HepG2 (cell line): ENCODE measurements around the gene CDH2. TPM values are rescaled to one million over a fixed set of nuclear protein-coding genes. Genes with fewer than 3 reads are reported as not detected.
A peak's percentile ranks its signal among the peaks of the same experiment; 100 is the strongest.

Experiments
- ATAC-seq: fragments of 200-7000 bp; cut with Tn5 transposase; 3 replicates; pipeline ENCODE4 v1.9.1; 2020; ENCODE audit warnings: mild to moderate bottlenecking, moderate library complexity
- BruUV-seq: library from RNA; stranded (reverse); fragments of 400-500 nt; replicated peaks from 2 replicates; lab custom pipeline; 2021; lab: Mats Ljungman, UMichigan
- CTCF ChIA-PET: fragments of 300-600 bp; formaldehyde crosslinking; extraction: SDS; loops from one replicate; lab custom pipeline; 2021; ENCODE audit warnings: low total read pairs, inconsistent platforms, low intra/inter-chr PET ratio; lab: Yijun Ruan, JAX
- POLR2A ChIA-PET: fragments of 350-600 bp; sonication (Branson Sonifier 250); formaldehyde crosslinking; loops from one replicate; lab custom pipeline; 2020; ENCODE audit warnings: antibody characterized with exemption, inconsistent platforms; lab: Yijun Ruan, JAX
- DNase-seq: peaks from one replicate; pipeline ENCODE4 v3.0.0-alpha.2; 2015; ENCODE audit warnings: low spot score
- FAIRE-seq: peaks from 3 replicates; lab custom pipeline; 2011; peaks lifted over from hg19 to GRCh38; lab: Jason Lieb, UNC
- H2AFZ ChIP-seq: one replicate; pipeline ENCODE4 v1.6.1; 2011; ENCODE audit warnings: low read length, inconsistent platforms
- H3K27ac ChIP-seq: fragments of 300-600 bp; 3 replicates; pipeline ENCODE4 v1.8.0; 2011; ENCODE audit warnings: mixed run types, mild to moderate bottlenecking, mixed read lengths, low read length, inconsistent platforms; ENCODE audit not compliant: insufficient read depth; ENCODE audit errors: extremely low read length
- H3K27me3 ChIP-seq, 2 experiments: fragments of 200-600 bp in 1 of 2; 2 replicates in 1 of 2; 3 replicates in 1 of 2; pipeline versions ENCODE4 v1.6.0 to v1.8.0; 2011; ENCODE audit warnings: low read length in 2 of 2, mild to moderate bottlenecking in 2 of 2, moderate library complexity in 2 of 2, inconsistent platforms in 1 of 2; ENCODE audit not compliant: insufficient read depth in 2 of 2, control insufficient read depth in 1 of 2
- H3K36me3 ChIP-seq, 2 experiments: fragments of 200-600 bp in 1 of 2; replicated peaks in 1 of 2; 2 replicates in 1 of 2; 3 replicates in 1 of 2; pipeline versions ENCODE4 v1.5.1 to v1.8.0; 2011; ENCODE audit warnings: low read length in 2 of 2, inconsistent platforms in 1 of 2; ENCODE audit not compliant: insufficient read depth in 2 of 2, control insufficient read depth in 1 of 2
- H3K4me1 ChIP-seq: 2 replicates; pipeline ENCODE4 v1.5.1; 2012; ENCODE audit warnings: low read length, inconsistent platforms; ENCODE audit not compliant: insufficient read depth
- H3K4me2 ChIP-seq: 2 replicates; pipeline ENCODE4 v1.6.0; 2011; ENCODE audit warnings: low read depth, low read length, inconsistent platforms
- H3K4me3 ChIP-seq, 3 experiments: fragments of 200-600 bp in 1 of 3; sonication (generic), shearing (Covaris generic) in 1 of 3; replicated peaks in 1 of 3; 2 replicates each; pipeline ENCODE4 v1.5.1; 2011 to 2016; ENCODE audit warnings: low read length in 3 of 3, inconsistent platforms in 2 of 3, low read depth in 2 of 3, mild to moderate bottlenecking in 2 of 3, control low read depth in 1 of 3, mixed read lengths in 1 of 3; ENCODE audit not compliant: insufficient read depth in 1 of 3
- H3K79me2 ChIP-seq: one replicate; pipeline ENCODE4 v1.6.1; 2011; ENCODE audit warnings: low read length, inconsistent platforms; ENCODE audit not compliant: insufficient read depth
- H3K9ac ChIP-seq: 2 replicates; pipeline ENCODE4 v1.6.0; 2011; ENCODE audit warnings: mild to moderate bottlenecking, low read depth, low read length, inconsistent platforms; ENCODE audit not compliant: insufficient read depth
- H3K9me3 ChIP-seq: 2 replicates; pipeline ENCODE4 v1.5.1; 2012; ENCODE audit warnings: mild to moderate bottlenecking, low read length
- H4K20me1 ChIP-seq: 2 replicates; pipeline ENCODE4 v1.6.0; 2011; ENCODE audit warnings: inconsistent platforms, mild to moderate bottlenecking, low read length, moderate library complexity; ENCODE audit not compliant: insufficient read depth
- GABPB1 ChIP-seq: IDR thresholded peaks from 2 replicates; pipeline ENCODE4 v1.6.1; 2016; ENCODE audit warnings: mild to moderate bottlenecking, missing genetic modification reagents, moderate library complexity, missing compliant biosample characterization
- IKZF4 ChIP-seq: sonication (generic); formaldehyde crosslinking; IDR thresholded peaks from 2 replicates; pipeline ENCODE4 v1.5.1; 2020; ENCODE audit warnings: borderline replicate concordance, mild to moderate bottlenecking, low read depth, missing genetic modification reagents; ENCODE audit errors: not compliant biosample characterization
- MEF2D ChIP-seq: sonication (generic); formaldehyde crosslinking; IDR thresholded peaks from 2 replicates; pipeline ENCODE4 v1.5.1; 2020; ENCODE audit warnings: mild to moderate bottlenecking, missing genetic modification reagents
- NR2F2 ChIP-seq: IDR thresholded peaks from 2 replicates; pipeline ENCODE4 v1.6.1; 2012; ENCODE audit warnings: low read depth, inconsistent platforms, borderline replicate concordance
- PHF5A ChIP-seq: IDR thresholded peaks from one replicate; pipeline ENCODE4 v1.6.1; 2018; ENCODE audit warnings: low read depth, missing genetic modification reagents; ENCODE audit not compliant: unreplicated experiment
- PPARG ChIP-seq: conservative IDR thresholded peaks from 2 replicates; pipeline ENCODE4 v1.6.1; 2016; ENCODE audit warnings: missing biosample characterization, missing genetic modification reagents
- ZMYM3 ChIP-seq: sonication (generic); formaldehyde crosslinking; IDR thresholded peaks from 2 replicates; pipeline ENCODE4 v1.5.1; 2020; ENCODE audit warnings: mild to moderate bottlenecking, missing genetic modification reagents
- ZNF3 ChIP-seq: IDR thresholded peaks from 2 replicates; pipeline ENCODE4 v1.7.0; 2017; ENCODE audit warnings: inconsistent platforms
- ZNF354B ChIP-seq: sonication (generic); formaldehyde crosslinking; IDR thresholded peaks from 2 replicates; pipeline ENCODE4 v1.8.0; 2022; ENCODE audit warnings: mild to moderate bottlenecking, missing genetic modification reagents
- ZNF543 ChIP-seq: sonication (generic); formaldehyde crosslinking; IDR thresholded peaks from 2 replicates; pipeline ENCODE4 v1.4.0; 2020; ENCODE audit warnings: mild to moderate bottlenecking, missing genetic modification reagents
- ZNF816 ChIP-seq: sonication (generic); formaldehyde crosslinking; IDR thresholded peaks from 2 replicates; pipeline ENCODE4 v1.8.0; 2022; ENCODE audit warnings: missing genetic modification reagents, mild to moderate bottlenecking, borderline replicate concordance
- WGBS: methylation state at CpG from one replicate; pipeline ENCODE4 v1.1.6; 2017; ENCODE audit warnings: low lambda C conversion rate; 5-methylcytosine and 5-hydroxymethylcytosine counted together
- in situ Hi-C: cut with HindIII; loops from 2 replicates; pipeline ENCODE4 v1.10.0; 2017; ENCODE audit warnings: low pct_unique_long_range_greater_than_20kb; ENCODE audit not compliant: extremely low pct_ligation_motif_present
- intact Hi-C: fragments of 100-400 bp; cut with micrococcal nuclease; formaldehyde crosslinking; loops from one replicate; pipeline ENCODE4 v1.10.0; 2022; ENCODE audit not compliant: unreplicated experiment
- polyA plus RNA-seq, 8 experiments: library from polyadenylated mRNA; depleted of rRNA in 3 of 8; stranded (reverse) in 7 of 8; unstranded in 1 of 8; fragments of >200 nt; fragmentation: Illumina TruSeq in 4 of 8; extraction: Trizol in 4 of 8; gene quantifications; 2 replicates each; pipeline versions ENCODE4 v1.2.1 to v1.2.3, GENCODE V29; 2011 to 2016; ENCODE audit warnings: low read depth in 4 of 8, missing spikeins in 1 of 8, mixed read lengths in 1 of 8; ENCODE audit not compliant: insufficient read depth in 1 of 8
- total RNA-seq, 5 experiments: library from RNA; depleted of rRNA; stranded (reverse); fragments of >200 nt; fragmentation: Illumina TruSeq; extraction: Trizol; gene quantifications; 2 replicates each; pipeline ENCODE4 v1.2.3, GENCODE V29; 2016; ENCODE audit warnings: low read depth in 1 of 5
- TF ChIP-seq, protein P1 (sequence below): sonication (generic); formaldehyde crosslinking; IDR thresholded peaks from 2 replicates; pipeline ENCODE4 v1.4.0; 2020; ENCODE audit warnings: missing genetic modification reagents
- TF ChIP-seq, protein P2 (sequence below): sonication (generic); formaldehyde crosslinking; IDR thresholded peaks from 2 replicates; pipeline ENCODE4 v1.5.0; 2020; ENCODE audit warnings: mild to moderate bottlenecking, missing genetic modification reagents
- TF ChIP-seq, protein P3 (sequence below): sonication (generic); formaldehyde crosslinking; IDR thresholded peaks from 2 replicates; pipeline ENCODE4 v1.5.0; 2020; ENCODE audit warnings: missing genetic modification reagents

The CDH2 gene
- total and polyA plus RNA-seq, 2 of the 13 experiments (the other 11 are each of a cell fraction or from before 2014, with no cell fraction given), result 18.6 to 36.1 TPM

DNA sequence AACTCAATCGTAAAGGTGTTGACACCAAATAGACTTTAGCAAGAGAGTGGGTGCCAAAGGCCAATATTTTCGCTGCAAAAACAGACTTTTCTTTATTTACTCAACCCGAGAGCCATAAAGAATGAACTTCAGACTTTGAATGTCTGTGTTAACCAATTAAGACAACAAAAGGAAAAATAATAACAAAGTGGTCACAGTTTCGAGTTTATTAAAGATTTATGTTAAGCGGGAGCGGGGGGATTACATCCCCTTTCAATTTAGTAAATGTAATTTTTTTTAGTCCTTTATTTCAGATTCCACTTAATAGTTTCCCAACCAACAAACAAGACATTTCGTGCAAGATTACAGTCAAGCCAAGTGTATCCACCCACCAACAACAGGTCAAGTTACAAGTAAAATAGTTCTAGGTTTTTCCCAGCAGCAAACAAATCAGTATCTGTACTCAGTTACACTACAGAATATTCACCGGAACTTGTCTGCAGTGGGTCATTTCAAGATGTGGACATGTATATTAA lies 9.0 kb downstream of the CDH2 start:
- H3K36me3 ChIP-seq, result peaks cover 0 to 2% of the 10 kb centered on the region in 2 experiments; a peak in 1 of 5 replicates
- in situ Hi-C loops, result no loop called here
- peak overlapping the region; percentile 65 for H3K27ac ChIP-seq
- DNase-seq, result peak; percentile 82
- peaks cover 88% of the 10 kb centered on the region for H3K79me2 ChIP-seq
- FAIRE-seq, result peak; percentile 63
- peak overlapping the region; percentile 55 for H3K4me2 ChIP-seq
- BruUV-seq, result no TSS peak
- intact Hi-C loops, result loop anchor here (2.0 kb wide), 1 partner anchor 39 kb away; no protein-coding TSS in a partner anchor
- ChIA-PET POLR2A (no interaction called here), CTCF (interaction anchor here (1.5 kb wide), 1 partner anchor 40 kb away, joined by 4 read pairs; no protein-coding TSS in a partner anchor)
- H3K4me3 ChIP-seq, result peak overlapping the region; percentile 18 to 52 (median 30); a peak in 5 of 6 replicates
- H3K9ac ChIP-seq, result 0 out of 2 replicates have a peak overlapping the region, but pooled peaks have one; percentile 5
- H2AFZ ChIP-seq, result no peak overlapping the region
- no peaks in the 10 kb centered on the region for H3K27me3 ChIP-seq
- peak; percentile 94 for ATAC-seq
- WGBS, result 1% methylated on average over 8 of the region's 8 CpGs
- H3K9me3 ChIP-seq, result no peaks in the 10 kb centered on the region
- no peaks in the 10 kb centered on the region; the same call in 1 of the 2 replicates for H4K20me1 ChIP-seq
- H3K4me1 ChIP-seq, result peaks cover 88% of the 10 kb centered on the region
- peak; percentile 63 for TF ChIP-seq PPARG (CRISPR knock-in tag)
- TF ChIP-seq, protein P1, sequence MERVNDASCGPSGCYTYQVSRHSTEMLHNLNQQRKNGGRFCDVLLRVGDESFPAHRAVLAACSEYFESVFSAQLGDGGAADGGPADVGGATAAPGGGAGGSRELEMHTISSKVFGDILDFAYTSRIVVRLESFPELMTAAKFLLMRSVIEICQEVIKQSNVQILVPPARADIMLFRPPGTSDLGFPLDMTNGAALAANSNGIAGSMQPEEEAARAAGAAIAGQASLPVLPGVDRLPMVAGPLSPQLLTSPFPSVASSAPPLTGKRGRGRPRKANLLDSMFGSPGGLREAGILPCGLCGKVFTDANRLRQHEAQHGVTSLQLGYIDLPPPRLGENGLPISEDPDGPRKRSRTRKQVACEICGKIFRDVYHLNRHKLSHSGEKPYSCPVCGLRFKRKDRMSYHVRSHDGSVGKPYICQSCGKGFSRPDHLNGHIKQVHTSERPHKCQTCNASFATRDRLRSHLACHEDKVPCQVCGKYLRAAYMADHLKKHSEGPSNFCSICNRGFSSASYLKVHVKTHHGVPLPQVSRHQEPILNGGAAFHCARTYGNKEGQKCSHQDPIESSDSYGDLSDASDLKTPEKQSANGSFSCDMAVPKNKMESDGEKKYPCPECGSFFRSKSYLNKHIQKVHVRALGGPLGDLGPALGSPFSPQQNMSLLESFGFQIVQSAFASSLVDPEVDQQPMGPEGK, result peak; percentile 19; the same call in 1 of the 2 replicates
- TF ChIP-seq ZNF816, result no peak; the same call in 1 of the 2 replicates
- TF ChIP-seq IKZF4, result no peak
- TF ChIP-seq NR2F2, result peak; percentile 65
- no peak for TF ChIP-seq PHF5A (CRISPR knock-in tag)
- TF ChIP-seq MEF2D, result no peak; the same call in 1 of the 2 replicates
- TF ChIP-seq GABPB1 (CRISPR knock-in tag), result no peak
- TF ChIP-seq, protein P2, sequence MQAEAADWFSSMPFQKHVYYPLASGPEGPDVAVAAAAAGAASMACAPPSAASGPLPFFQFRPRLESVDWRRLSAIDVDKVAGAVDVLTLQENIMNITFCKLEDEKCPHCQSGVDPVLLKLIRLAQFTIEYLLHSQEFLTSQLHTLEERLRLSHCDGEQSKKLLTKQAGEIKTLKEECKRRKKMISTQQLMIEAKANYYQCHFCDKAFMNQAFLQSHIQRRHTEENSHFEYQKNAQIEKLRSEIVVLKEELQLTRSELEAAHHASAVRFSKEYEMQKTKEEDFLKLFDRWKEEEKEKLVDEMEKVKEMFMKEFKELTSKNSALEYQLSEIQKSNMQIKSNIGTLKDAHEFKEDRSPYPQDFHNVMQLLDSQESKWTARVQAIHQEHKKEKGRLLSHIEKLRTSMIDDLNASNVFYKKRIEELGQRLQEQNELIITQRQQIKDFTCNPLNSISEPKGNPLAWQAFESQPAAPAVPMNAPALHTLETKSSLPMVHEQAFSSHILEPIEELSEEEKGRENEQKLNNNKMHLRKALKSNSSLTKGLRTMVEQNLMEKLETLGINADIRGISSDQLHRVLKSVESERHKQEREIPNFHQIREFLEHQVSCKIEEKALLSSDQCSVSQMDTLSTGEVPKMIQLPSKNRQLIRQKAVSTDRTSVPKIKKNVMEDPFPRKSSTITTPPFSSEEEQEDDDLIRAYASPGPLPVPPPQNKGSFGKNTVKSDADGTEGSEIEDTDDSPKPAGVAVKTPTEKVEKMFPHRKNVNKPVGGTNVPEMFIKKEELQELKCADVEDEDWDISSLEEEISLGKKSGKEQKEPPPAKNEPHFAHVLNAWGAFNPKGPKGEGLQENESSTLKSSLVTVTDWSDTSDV (CRISPR knock-in tag), result no peak
- TF ChIP-seq ZNF543 (CRISPR knock-in tag), result no peak
- no peak for TF ChIP-seq ZMYM3
- TF ChIP-seq ZNF3, result no peak
- TF ChIP-seq, protein P3, sequence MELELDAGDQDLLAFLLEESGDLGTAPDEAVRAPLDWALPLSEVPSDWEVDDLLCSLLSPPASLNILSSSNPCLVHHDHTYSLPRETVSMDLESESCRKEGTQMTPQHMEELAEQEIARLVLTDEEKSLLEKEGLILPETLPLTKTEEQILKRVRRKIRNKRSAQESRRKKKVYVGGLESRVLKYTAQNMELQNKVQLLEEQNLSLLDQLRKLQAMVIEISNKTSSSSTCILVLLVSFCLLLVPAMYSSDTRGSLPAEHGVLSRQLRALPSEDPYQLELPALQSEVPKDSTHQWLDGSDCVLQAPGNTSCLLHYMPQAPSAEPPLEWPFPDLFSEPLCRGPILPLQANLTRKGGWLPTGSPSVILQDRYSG (CRISPR knock-in tag), result no peak
- TF ChIP-seq ZNF354B (CRISPR knock-in tag), result no peak
